Stimulated activated CD8-positive, alpha-beta memory T cell treated with anti-CD3 and anti-CD28 coated beads, Interleukin-7, amount 100 ng/mL, for 1 hour (primary cell): Measurements from ENCODE around the gene DGKQ.

Experiments
- DNase-seq, 2 donors: peaks; one replicate each; pipeline ENCODE4 v3.0.0-alpha.2; 2020; ENCODE audit warnings: low read depth in 2 of 2

The DGKQ gene

DNA sequence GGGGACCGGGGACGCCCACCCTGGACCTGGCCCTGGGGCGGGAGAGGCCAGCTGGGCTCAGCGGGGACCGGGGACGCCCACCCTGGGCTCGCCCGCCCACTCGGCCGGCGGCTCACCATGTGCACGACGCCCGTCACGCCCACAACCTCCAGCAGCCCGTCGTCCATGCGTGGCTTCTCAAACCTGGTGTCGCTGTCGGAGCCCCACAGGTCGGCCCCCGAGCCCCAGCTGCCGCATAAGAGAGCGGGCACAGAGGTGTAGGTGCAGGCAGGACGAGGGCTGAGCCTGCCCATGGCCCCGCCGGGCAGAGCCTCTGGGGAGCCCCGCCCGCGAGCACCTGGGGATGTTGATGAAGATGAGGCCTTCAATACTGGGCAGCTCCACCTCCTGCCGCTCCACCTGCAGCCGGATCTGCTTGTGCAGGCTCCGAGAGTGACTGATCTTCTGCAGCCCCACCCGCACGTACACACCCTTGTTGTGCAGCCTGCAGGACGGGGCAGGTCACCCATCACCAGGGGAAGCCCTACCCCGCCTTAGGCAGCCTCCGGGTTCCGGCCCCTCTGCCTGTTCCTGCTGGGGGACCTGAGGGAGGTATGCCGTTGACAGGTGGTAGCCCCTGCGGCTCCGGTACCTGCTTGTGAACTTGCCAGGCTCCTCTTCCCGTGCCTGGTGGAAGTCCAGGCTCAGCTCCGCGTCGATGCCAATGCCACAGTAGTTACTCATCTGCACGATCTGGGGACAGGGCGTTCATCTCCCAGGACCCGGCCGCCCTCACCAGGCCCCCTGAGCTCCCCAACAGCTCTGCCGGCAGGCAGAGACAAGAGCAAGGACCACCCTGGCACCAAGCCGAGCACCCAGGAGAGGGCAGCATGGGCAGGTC is 11.8 kb downstream of the DGKQ start:
- DNase-seq = no peak

DNA sequence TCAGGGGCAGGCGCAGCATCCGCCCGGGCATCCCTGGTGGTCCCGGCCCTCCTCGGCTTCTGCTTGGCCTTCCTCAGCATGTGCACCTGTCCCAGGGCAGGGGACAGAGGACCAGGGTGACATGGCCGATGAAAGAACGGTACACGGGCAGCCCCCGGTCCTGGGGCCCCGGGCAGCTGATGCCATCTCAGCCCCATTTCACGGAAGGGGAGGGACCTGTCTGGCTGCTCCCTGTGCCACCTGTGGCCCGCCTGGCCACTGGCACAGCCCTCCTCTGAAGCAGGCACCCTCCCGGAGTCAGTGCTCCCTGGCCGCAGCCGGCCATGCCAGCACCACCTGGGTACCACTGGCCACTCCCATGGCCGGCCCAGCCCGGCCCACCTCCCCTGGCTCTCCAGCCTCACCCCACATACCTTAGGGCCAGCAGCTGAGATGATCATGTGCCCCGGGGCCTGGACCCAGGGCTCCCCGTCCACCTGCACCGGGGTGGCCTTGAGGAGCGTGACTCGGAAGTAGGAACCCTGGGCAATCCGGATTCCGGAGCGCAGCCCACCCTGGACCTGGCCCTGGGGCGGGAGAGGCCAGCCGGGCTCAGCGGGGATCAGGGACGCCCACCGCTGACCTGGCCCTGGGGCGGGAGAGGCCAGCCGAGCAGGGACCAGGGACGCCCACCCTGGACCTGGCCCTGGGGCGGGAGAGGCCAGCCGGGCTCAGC is 12.6 kb downstream of the DGKQ start:
- no peak for DNase-seq

- DNase-seq = no peak
Observed at GRCh38 chr4:960140-960635, 13.2 kb downstream of the DGKQ start.

- no peak for DNase-seq
Observed at GRCh38 chr4:959338-960139, 13.8 kb downstream of the DGKQ start.

DNA sequence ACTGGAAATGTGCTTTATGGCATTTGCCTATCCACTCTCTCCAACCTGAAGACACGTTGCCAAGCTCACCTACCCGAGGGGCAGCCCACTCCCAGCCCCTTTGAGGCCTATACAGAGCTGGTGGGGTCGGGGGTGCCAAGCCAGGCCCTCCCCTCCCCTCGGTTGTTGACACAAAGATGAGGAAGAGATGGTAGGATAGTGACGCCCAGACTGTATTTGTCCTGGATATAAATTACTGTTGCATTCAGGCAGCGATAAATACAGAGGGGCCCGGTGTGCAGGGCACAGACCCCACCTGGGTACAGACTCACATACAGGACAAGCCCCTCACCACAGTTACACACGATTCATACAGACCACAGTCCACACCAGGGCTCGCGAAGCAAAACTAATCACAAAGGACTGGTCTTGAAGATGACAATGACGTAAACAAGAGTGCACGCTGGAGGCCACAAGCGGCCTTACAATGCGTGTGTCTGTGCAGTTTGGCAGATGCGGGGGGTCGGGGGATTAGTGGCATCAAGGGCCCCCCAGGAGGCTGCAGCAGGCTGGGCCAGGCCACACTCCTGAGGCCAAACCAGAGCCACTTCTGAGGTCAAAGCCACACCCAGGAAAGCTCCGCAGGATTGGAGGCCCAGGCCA is 14.6 kb downstream of the DGKQ start:
- no peak for DNase-seq

GRCh38 chr4:958314-958665 is 15.1 kb downstream of the DGKQ start:
- no peak for DNase-seq

- DNase-seq = no peak
Observed at GRCh38 chr4:957581-958313, 15.6 kb downstream of the DGKQ start.

- DNase-seq = no peak
Observed at GRCh38 chr4:957231-957580, 16.2 kb downstream of the DGKQ start.

DNA sequence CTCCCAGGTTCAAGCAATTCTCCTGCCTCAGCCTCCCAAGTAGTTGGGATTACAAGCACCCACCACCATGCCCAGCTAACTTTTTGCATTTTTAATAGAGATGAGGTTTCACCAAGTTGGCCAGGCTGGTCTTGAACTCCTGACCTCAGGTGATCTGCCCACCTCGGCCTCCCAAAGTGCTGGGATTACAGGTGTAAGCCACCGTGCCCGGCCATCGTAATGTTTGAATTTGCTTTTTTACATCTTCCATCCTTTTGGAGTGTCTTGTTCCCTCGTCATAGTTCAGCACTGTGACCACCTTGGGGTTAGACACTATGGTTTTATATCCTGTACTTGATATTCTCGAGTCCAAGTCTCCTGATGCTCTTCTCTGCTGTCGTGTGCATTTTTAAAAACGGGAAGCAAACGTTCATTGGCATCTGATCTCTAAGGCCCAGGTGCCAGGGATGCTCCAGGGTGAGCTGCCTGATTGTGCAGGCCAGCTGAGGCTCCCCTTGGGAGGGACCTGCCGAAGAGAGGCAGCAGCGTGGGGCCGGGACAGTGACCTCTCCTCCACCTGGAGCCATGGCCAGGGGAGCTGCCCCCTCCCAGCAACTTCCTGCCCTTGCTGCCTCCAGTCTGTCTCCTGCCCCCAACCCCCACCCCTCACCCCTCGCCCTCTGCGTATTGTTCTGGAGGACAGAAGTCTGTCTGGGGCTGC is 16.7 kb downstream of the DGKQ start:
- no peak for DNase-seq

GRCh38 chr4:955931-956381 is 17.4 kb downstream of the DGKQ start:
- no peak for DNase-seq

- no peak for DNase-seq
Observed at GRCh38 chr4:955161-955921, 18.0 kb downstream of the DGKQ start.

DNA sequence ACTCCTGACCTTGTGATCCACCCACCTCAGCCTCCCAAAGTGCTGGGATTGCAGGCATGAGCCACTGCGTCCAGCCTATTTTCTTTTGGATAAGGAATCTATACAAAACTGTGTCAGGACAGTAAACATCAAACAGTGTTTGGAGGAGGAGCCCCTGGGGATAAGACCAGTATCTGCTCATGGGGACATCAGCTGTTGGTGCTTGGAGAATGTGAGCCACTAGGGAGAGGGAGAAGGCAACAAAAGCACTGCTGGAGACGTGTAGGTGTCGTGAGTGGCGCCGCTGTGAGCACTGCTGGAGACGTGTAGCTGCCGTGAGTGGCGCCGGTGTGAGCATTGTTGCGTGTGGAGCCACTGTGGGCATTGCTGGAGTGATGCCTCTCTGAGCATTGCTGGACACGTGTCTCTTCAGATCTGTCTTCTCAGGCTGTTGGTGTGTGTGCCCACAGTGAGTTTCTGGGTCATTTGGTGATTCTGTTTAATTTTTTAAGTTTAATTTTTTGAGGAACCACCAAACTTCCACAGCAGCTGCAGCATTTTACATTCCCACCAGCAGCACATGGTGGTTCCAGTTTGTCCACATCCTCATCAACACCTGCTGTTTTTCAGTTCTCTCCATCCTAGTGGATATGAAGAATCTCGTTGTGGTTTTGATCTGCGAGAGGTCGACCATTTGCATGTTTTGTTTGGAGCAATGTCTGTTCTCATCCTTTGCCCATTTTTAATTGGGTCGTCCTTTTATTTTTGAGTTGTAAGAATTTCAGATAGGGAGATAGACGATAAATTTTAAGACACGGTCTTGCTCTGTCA is 19.0 kb downstream of the DGKQ start:
- DNase-seq = no peak

- no peak for DNase-seq
Observed at GRCh38 chr4:953574-953915, 19.8 kb downstream of the DGKQ start.

GRCh38 chr4:952881-953573 is 20.3 kb downstream of the DGKQ start:
- no peak for DNase-seq

- DNase-seq = no peak
Observed at GRCh38 chr4:951594-952468, 21.5 kb downstream of the DGKQ start.

DNA sequence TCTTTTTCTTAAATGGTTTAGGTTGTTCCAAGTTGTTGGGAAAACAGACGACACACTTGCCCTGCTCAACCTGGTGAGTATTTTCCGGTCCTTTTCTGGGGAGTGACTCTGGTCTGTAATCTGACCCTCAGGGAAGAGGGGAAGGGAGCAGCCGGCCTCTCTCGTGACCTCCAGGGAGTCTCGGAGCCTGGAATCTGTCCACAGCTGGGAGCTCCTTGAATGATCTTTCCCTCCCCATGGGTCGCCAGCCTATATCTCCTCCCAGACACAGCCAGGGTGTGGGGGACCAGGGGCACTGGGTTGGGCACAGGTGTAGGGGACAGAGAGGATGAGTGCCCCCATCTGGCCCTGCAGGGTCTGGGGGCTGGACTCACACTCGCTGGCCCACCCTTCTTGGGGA is 22.2 kb downstream of the DGKQ start:
- DNase-seq = no peak
